ENCODE measurements around the gene DEPP1. TPM values are rescaled to one million over a fixed set of nuclear protein-coding genes. Genes with fewer than 3 reads are reported as not detected.

DEPP1 gene
- 1.3 to 1.7 TPM (median 1.4 TPM) in 5 replicates for total RNA-seq (2022; extraction: Qiagen RNA extraction; ENCODE audit: low read depth)

GRCh38 chr10:44978570-44979280, at the start of gene DEPP1:
Gene DEPP1 (minus strand): TSS chr10:44978809. CDS start chr10:44978030, 779 bp downstream.

GRCh38 chr10:45000752-45001380, 22.3 kb upstream of the DEPP1 start, which contains the start of gene ZNF22:
Gene ZNF22 (plus strand): TSS chr10:45000923. CDS start chr10:45003369, 2,446 bp downstream.

GRCh38 chr10:44959247-44960087, 19.1 kb downstream of the DEPP1 start, which contains the start of gene RASSF4:
Gene RASSF4 (plus strand): TSS chr10:44959802. CDS start chr10:44970203, 10,401 bp downstream.

Other genes starting within 250 kb of the DEPP1 start
- gene TMEM72, start 67.5 kb downstream of the DEPP1 start, total RNA-seq (2022; extraction: Qiagen RNA extraction; ENCODE audit: low read depth), result not detected in 5 replicates
- 1.6 to 2.8 TPM (median 1.9 TPM) in 5 replicates for gene RASSF4, start 19.0 kb downstream of the DEPP1 start, total RNA-seq (2022; extraction: Qiagen RNA extraction; ENCODE audit: low read depth)
- 5.2 to 6.8 TPM (median 6.3 TPM) in 5 replicates for gene ZNF22, start 22.1 kb upstream of the DEPP1 start, total RNA-seq (2022; extraction: Qiagen RNA extraction; ENCODE audit: low read depth)